GM12878 (cell line): ENCODE results near the gene PHF14. TPM values are rescaled to one million over a fixed set of nuclear protein-coding genes. Genes with fewer than 3 reads are reported as not detected.

Source experiments
- E2F8 ChIP-seq: fragments of 450-650 bp; IDR thresholded peaks from 2 replicates; pipeline ENCODE4 v1.6.1; 2018; ENCODE audit warnings: mild to moderate bottlenecking, low read depth, moderate library complexity; ENCODE audit not compliant: partially characterized antibody
- HDGF ChIP-seq: fragments of 450-650 bp; IDR thresholded peaks from 2 replicates; pipeline ENCODE4 v1.6.1; 2016; ENCODE audit warnings: antibody characterized with exemption
- MEF2B ChIP-seq: fragments of 450-650 bp; IDR thresholded peaks from 2 replicates; pipeline ENCODE4 v1.6.1; 2018; ENCODE audit warnings: mild to moderate bottlenecking, moderate library complexity; ENCODE audit not compliant: partially characterized antibody, poor library complexity, severe bottlenecking
- NBN ChIP-seq: fragments of 450-650 bp; IDR thresholded peaks from 2 replicates; pipeline ENCODE4 v1.6.1; 2016
- NFXL1 ChIP-seq: fragments of 450-650 bp; IDR thresholded peaks from 2 replicates; pipeline ENCODE4 v1.6.1; 2017; ENCODE audit warnings: antibody characterized with exemption, mild to moderate bottlenecking, borderline replicate concordance
- SPI1 ChIP-seq: IDR thresholded peaks from 2 replicates; pipeline ENCODE4 v1.6.1; 2011; ENCODE audit warnings: low read depth, mild to moderate bottlenecking, low read length, moderate library complexity, borderline replicate concordance; ENCODE audit not compliant: insufficient read depth
- SREBF2 ChIP-seq: IDR thresholded peaks from 2 replicates; pipeline ENCODE4 v1.6.1; 2012; ENCODE audit warnings: mild to moderate bottlenecking, low read length
- polyA plus RNA-seq, 11 experiments: library from polyadenylated mRNA; depleted of rRNA in 4 of 11; unstranded in 6 of 11; stranded (reverse) in 5 of 11; fragments of >200 nt; fragmentation: Nextera tagmentation in 4 of 11; fragmentation: Illumina TruSeq in 1 of 11; extraction: Ambion mirVana in 4 of 11; extraction: Trizol in 1 of 11; gene quantifications; 1 replicate in 1 of 11; 2 replicates in 10 of 11; pipeline versions ENCODE4 v1.2.1 to v1.2.3, GENCODE V29; 2011 to 2016; ENCODE audit warnings: inconsistent platforms in 2 of 11, missing spikeins in 2 of 11, low read depth in 1 of 11
- total RNA-seq, 4 experiments: library from RNA; depleted of rRNA in 3 of 4; stranded (reverse); fragments of >200 nt in 3 of 4; fragmentation: Illumina TruSeq in 1 of 4; extraction: Trizol in 1 of 4; gene quantifications; 2 replicates each; pipeline versions ENCODE4 v1.2.1 to v1.2.3, GENCODE V29; 2013 to 2021
- TF ChIP-seq, protein P1 (sequence below): IDR thresholded peaks from 2 replicates; pipeline ENCODE4 v1.6.1; 2011; ENCODE audit warnings: low read depth, low read length, improper control_type of control experiment, borderline replicate concordance

PHF14 gene
- total and polyA plus RNA-seq, 10 of the 15 experiments (the other 5 are each of a cell fraction or from before 2014, with no cell fraction given), result 21.3 to 47.1 (median 29.9) TPM

- TF ChIP-seq E2F8 (peak; percentile 80), NBN (peak; percentile 87), SPI1 (no peak), NFXL1 (no peak), HDGF (0 out of 2 replicates have a peak, but pooled peaks have one; percentile 22), SREBF2 (no peak), MEF2B (no peak)
- TF ChIP-seq, protein P1, sequence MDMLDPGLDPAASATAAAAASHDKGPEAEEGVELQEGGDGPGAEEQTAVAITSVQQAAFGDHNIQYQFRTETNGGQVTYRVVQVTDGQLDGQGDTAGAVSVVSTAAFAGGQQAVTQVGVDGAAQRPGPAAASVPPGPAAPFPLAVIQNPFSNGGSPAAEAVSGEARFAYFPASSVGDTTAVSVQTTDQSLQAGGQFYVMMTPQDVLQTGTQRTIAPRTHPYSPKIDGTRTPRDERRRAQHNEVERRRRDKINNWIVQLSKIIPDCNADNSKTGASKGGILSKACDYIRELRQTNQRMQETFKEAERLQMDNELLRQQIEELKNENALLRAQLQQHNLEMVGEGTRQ, result no peak; the same call in 1 of the 2 replicates
Measured at GRCh38 chr7:10939911-10940703, 33.6 kb upstream of the PHF14 start (continued).
